Spleen (tissue), 7 donors: ENCODE data around the gene SH3RF3.

Experiments used
- CTCF ChIP-seq, 11 experiments: fragments of 200-600 bp in 7 of 11; fragments of 450-650 bp in 4 of 11; sonication (generic) in 4 of 11; IDR thresholded peaks in 8 of 11; conservative IDR thresholded peaks in 3 of 11; 1 replicate in 7 of 11; 2 replicates in 4 of 11; pipeline versions ENCODE4 v1.4.0 to v1.8.0; 2016 to 2021; ENCODE audit warnings: antibody characterized with exemption in 11 of 11, inconsistent platforms in 4 of 11, mild to moderate bottlenecking in 1 of 11
- POLR2A ChIP-seq, 3 donors: fragments of 450-650 bp; IDR thresholded peaks; one replicate each; pipeline ENCODE4 v1.5.1; 2017; ENCODE audit warnings: antibody characterized with exemption in 3 of 3, mild to moderate bottlenecking in 1 of 3
- POLR2AphosphoS5 ChIP-seq, 3 donors: sonication (generic); formaldehyde crosslinking; IDR thresholded peaks; one replicate each; pipeline ENCODE4 v1.5.1; 2017; ENCODE audit warnings: antibody characterized with exemption in 3 of 3
- donor health status: DM: no; HTN: no; CAD: no; lungs with moderate emphysema.
- donor health status: DM: no; HTN: no; CAD: no.
- donor health status: DM: no; HTN: no; CAD: no.

GRCh38 chr2:109332880-109333279 is 203.9 kb downstream of the SH3RF3 start:
- no peak for TF ChIP-seq POLR2A (IDR thresholded peaks at IDR 0.05)
- TF ChIP-seq CTCF (IDR thresholded peaks at IDR 0.05 in 8 of 11, conservative IDR thresholded peaks at IDR 0.05 in 3 of 11) = no peak
- TF ChIP-seq POLR2AphosphoS5 (IDR thresholded peaks at IDR 0.05) = no peak
